Parietal lobe (tissue), 1 donor: ENCODE measurements around the gene PTPN7. TPM values are rescaled to one million over a fixed set of nuclear protein-coding genes. Genes with fewer than 3 reads are reported as not detected.

Source experiments
- total RNA-seq: library from RNA; depleted of rRNA; stranded (reverse); fragments of >200 nt; gene quantifications from one replicate; pipeline ENCODE4 v1.2.3, GENCODE V29; 2014

PTPN7 gene
- not detected for total RNA-seq

GRCh38 chr1:202160377-202160940 is at the start of gene PTPN7:
TSS of gene PTPN7 (minus strand) at chr1:202160602. CDS start at chr1:202159402, 1,200 bp downstream.

GRCh38 chr1:202193614-202194327 is 33.4 kb upstream of the PTPN7 start, which contains the start of gene LGR6:
TSS of gene LGR6 (plus strand) at chr1:202193799. CDS start at chr1:202193990, 191 bp downstream.

GRCh38 chr1:202144402-202145067 is 15.9 kb downstream of the PTPN7 start, which contains the start of gene ARL8A:
TSS of gene ARL8A (minus strand) at chr1:202144737. CDS start at chr1:202144572, 165 bp downstream.

GRCh38 chr1:202122639-202123335 is 37.6 kb downstream of the PTPN7 start, which contains the start of gene GPR37L1:
TSS of gene GPR37L1 (plus strand) at chr1:202122917. CDS start at chr1:202122964, 47 bp downstream.

Other genes with a start within 250 kb of the PTPN7 start
- 0.31 TPM for gene LMOD1, start 214.1 kb downstream of the PTPN7 start, total RNA-seq
- 41.3 TPM for gene TIMM17A, start 205.1 kb downstream of the PTPN7 start, total RNA-seq
- 13.1 TPM for gene RNPEP, start 178.0 kb downstream of the PTPN7 start, total RNA-seq
- gene ELF3, start 150.0 kb downstream of the PTPN7 start, total RNA-seq: 0.31 TPM
- 0.63 TPM for gene GPR37L1, start 37.7 kb downstream of the PTPN7 start, total RNA-seq
- gene ARL8A, start 15.9 kb downstream of the PTPN7 start, total RNA-seq: 77.9 TPM
- 1.3 TPM for gene LGR6, start 33.2 kb upstream of the PTPN7 start, total RNA-seq
- gene UBE2T, start 181.3 kb upstream of the PTPN7 start, total RNA-seq: 27.2 TPM
- gene PPP1R12B, start 188.1 kb upstream of the PTPN7 start, total RNA-seq: 103 TPM